Suprapubic skin (tissue), 4 donors: ENCODE measurements around the gene NARF. TPM values are rescaled to one million over a fixed set of nuclear protein-coding genes. Genes with fewer than 3 reads are reported as not detected.

Experiments
- DNase-seq, 2 donors: peaks; one replicate each; pipeline ENCODE4 v3.0.0-alpha.2; 2019; ENCODE audit warnings: low spot score in 2 of 2
- H3K27ac ChIP-seq: fragments of 200-600 bp; sonication (generic); one replicate; pipeline ENCODE4 v1.5.1; 2019
- H3K27me3 ChIP-seq: fragments of 200-600 bp; sonication (generic); one replicate; pipeline ENCODE4 v1.5.1; 2019
- H3K36me3 ChIP-seq: fragments of 200-600 bp; sonication (generic); one replicate; pipeline ENCODE4 v1.5.1; 2019
- H3K4me1 ChIP-seq: fragments of 200-600 bp; sonication (generic); one replicate; pipeline ENCODE4 v1.5.1; 2019
- H3K4me3 ChIP-seq: fragments of 200-600 bp; sonication (generic); one replicate; pipeline ENCODE4 v1.5.1; 2019; ENCODE audit warnings: mild to moderate bottlenecking
- H3K9me3 ChIP-seq: fragments of 200-600 bp; sonication (generic); one replicate; pipeline ENCODE4 v1.5.1; 2019
- EP300 ChIP-seq: sonication (generic); formaldehyde crosslinking; IDR thresholded peaks from one replicate; pipeline ENCODE4 v1.6.1; 2017; ENCODE audit warnings: antibody characterized with exemption
- POLR2A ChIP-seq, 2 donors: fragments of 450-650 bp; IDR thresholded peaks; one replicate each; pipeline ENCODE4 v1.6.1; 2017; ENCODE audit warnings: antibody characterized with exemption in 2 of 2, mild to moderate bottlenecking in 2 of 2, moderate library complexity in 2 of 2
- POLR2AphosphoS5 ChIP-seq, 3 donors: sonication (generic); formaldehyde crosslinking; IDR thresholded peaks; one replicate each; pipeline ENCODE4 v1.6.1; 2017; ENCODE audit warnings: antibody characterized with exemption in 3 of 3
- WGBS: methylation state at CpG from one replicate; pipeline ENCODE4 v1.1.5; 2018; 5-methylcytosine and 5-hydroxymethylcytosine counted together
- total RNA-seq, 4 donors: library from RNA; depleted of rRNA; stranded (reverse); fragments of >200 nt; gene quantifications; one replicate each; pipeline ENCODE4 v1.1.0, GENCODE V29; 2016
- TF ChIP-seq, protein P1 (sequence below), 2 donors: fragments of 200-600 bp in 1 of 2; fragments of 450-650 bp in 1 of 2; sonication (generic) in 1 of 2; IDR thresholded peaks; one replicate each; pipeline ENCODE4 v1.5.1; 2016 to 2019; ENCODE audit warnings: antibody characterized with exemption in 2 of 2, mild to moderate bottlenecking in 1 of 2, moderate library complexity in 1 of 2

Gene NARF
- total RNA-seq, 4 donors from 2014 or later, result 37.6 to 105 (median 44.7) TPM

DNA sequence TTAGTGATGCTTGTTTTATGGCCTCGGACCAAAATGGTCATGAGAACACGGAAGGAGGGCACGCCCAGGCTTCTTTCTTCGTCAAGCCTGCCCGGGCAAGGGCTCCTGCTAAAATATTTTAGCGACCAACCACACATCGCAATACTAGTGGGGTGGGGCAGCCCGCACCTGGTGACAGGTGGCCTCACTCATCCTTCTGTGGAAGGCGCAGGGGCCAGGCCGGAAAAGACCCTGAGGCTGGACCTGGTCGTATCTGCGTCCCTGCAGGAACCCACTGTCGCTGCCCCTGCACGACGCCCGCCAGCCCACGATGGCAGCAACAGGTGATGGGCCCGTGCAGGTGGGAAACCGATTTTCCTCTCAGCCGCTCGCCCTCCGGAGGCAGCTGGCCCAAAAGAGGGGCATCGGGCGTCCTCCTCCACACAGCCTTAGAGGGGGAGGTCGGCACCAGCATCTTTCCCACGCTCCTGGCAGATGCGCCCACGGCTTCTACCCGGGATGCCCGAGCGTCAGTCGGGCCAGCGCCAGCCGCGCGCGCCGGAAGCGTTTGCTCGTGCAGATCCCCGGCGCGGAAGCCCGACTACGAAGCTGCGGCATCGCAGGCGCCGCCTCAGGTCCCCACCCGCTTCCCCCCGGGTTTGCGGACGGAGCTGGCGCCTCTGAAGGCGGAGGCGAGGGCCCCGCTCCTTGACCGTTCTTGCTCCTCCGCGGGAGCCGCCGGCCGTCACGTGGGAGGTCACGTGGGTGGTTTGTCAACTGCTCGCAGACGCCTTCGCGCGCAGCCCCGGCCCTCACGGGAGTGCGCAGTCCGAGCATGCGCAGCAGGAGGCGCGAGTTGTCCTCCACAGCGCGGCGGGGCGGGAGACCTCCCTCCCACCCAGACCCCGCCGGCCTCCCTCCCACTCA lies 38.2 kb downstream of the NARF start:
- Histone ChIP-seq H3K4me1 (peaks cover 62% of the 10 kb centered on the region), H3K27ac (peak overlapping the region; percentile 95), H3K9me3 (no peaks in the 10 kb centered on the region), H3K4me3 (peak overlapping the region; percentile 73), H3K36me3 (no peaks in the 10 kb centered on the region), H3K27me3 (no peaks in the 10 kb centered on the region)
- TF ChIP-seq, protein P1, sequence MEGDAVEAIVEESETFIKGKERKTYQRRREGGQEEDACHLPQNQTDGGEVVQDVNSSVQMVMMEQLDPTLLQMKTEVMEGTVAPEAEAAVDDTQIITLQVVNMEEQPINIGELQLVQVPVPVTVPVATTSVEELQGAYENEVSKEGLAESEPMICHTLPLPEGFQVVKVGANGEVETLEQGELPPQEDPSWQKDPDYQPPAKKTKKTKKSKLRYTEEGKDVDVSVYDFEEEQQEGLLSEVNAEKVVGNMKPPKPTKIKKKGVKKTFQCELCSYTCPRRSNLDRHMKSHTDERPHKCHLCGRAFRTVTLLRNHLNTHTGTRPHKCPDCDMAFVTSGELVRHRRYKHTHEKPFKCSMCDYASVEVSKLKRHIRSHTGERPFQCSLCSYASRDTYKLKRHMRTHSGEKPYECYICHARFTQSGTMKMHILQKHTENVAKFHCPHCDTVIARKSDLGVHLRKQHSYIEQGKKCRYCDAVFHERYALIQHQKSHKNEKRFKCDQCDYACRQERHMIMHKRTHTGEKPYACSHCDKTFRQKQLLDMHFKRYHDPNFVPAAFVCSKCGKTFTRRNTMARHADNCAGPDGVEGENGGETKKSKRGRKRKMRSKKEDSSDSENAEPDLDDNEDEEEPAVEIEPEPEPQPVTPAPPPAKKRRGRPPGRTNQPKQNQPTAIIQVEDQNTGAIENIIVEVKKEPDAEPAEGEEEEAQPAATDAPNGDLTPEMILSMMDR (IDR thresholded peaks at IDR 0.05), result peak in 1 of 2 donors; percentile 4
- TF ChIP-seq EP300 (no peak), POLR2A (IDR thresholded peaks at IDR 0.05) (peak in 1 of 2 donors; percentile 43), POLR2AphosphoS5 (IDR thresholded peaks at IDR 0.05) (peak in 2 of 3 donors; percentile 77 to 78)
- 7% methylated on average over 9 of the region's 83 CpGs for WGBS
- peak; percentile 98 to 99 for DNase-seq

DNA sequence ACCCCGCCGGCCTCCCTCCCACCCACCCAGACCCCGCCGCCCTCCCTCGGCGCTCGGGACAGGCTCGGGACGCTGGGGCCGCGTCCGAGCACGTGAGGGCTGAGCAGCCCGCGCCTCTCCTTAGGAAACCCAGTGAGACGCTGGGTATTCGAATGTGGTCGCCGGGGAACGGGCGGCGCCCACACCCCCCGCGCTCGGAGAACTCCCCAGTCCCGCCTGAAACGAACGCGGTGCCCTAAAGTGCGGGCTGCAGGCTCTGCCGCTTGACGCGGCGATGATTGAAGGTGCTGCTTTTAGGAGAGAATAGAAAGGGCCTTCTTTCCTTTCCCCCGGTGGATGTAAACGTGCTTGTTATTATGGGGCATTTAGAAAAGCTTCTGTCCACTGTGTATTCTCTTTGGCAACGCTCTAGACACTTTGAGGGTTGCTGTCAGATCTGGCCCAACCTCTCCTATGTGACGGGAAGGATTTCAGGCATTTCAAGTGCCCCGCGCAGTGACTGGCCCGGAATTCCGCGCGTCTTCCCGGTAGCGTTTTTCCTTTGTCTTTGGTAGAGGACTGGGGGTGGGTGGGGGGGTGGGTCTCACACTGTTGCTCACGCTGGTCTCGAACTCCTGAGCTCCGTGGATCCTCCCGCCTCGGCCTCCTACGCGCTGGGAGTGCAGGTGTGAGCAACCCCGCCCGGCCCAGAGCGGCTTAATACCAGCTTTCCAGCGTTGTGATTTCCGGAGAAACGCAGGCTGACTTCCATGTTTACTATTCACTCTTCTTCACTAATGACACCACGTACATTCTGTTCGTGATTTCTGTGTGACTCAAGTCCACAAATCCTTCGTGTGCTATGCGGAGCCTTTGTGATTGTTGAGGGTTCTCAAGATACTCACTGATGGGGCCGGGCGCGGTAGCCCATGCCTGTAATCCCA lies 39.2 kb downstream of the NARF start:
- no peaks in the 10 kb centered on the region for H3K36me3 ChIP-seq
- peak overlapping the region; percentile 73 for H3K4me3 ChIP-seq
- H3K27me3 ChIP-seq, result no peaks in the 10 kb centered on the region
- H3K9me3 ChIP-seq, result no peaks in the 10 kb centered on the region
- peaks cover 71% of the 10 kb centered on the region for H3K4me1 ChIP-seq
- DNase-seq, result no peak
- 9% methylated on average over 48 of the region's 66 CpGs for WGBS
- H3K27ac ChIP-seq, result peak overlapping the region; percentile 95
- no peak for TF ChIP-seq EP300
- TF ChIP-seq POLR2A (IDR thresholded peaks at IDR 0.05), result no peak
- no peak for TF ChIP-seq POLR2AphosphoS5 (IDR thresholded peaks at IDR 0.05)
- TF ChIP-seq, protein P1 (IDR thresholded peaks at IDR 0.05), result no peak

DNA sequence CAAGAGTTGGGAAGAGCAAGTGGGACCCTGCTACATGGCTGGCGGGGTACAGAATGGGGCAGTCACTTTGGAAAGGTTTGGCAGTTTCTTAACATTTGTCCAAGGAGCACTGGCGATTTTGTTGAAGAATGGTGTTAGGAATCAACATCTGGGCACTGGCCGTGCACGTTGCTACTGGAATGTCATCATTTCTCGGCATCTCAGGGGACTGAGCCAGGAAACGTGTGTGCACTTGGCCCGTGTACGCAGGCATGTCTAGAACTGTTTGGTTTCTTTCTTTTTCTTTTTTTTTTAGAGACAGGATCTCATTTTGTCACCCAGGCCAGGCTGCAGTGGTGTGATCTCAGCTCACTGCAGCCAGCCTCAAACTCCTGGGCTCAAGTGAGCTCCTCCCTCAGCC lies 43.7 kb downstream of the NARF start:
- no peaks in the 10 kb centered on the region for H3K36me3 ChIP-seq
- H3K27ac ChIP-seq, result peak overlapping the region; percentile 41
- H3K27me3 ChIP-seq, result no peaks in the 10 kb centered on the region
- DNase-seq, result no peak
- H3K9me3 ChIP-seq, result no peaks in the 10 kb centered on the region
- H3K4me1 ChIP-seq, result peaks cover 30% of the 10 kb centered on the region
- H3K4me3 ChIP-seq, result no peak overlapping the region
- TF ChIP-seq POLR2AphosphoS5 (IDR thresholded peaks at IDR 0.05) (peak in 2 of 3 donors; percentile 73 to 76), EP300 (no peak)
- WGBS, result 28% methylated on average over 8 of the region's 8 CpGs

DNA sequence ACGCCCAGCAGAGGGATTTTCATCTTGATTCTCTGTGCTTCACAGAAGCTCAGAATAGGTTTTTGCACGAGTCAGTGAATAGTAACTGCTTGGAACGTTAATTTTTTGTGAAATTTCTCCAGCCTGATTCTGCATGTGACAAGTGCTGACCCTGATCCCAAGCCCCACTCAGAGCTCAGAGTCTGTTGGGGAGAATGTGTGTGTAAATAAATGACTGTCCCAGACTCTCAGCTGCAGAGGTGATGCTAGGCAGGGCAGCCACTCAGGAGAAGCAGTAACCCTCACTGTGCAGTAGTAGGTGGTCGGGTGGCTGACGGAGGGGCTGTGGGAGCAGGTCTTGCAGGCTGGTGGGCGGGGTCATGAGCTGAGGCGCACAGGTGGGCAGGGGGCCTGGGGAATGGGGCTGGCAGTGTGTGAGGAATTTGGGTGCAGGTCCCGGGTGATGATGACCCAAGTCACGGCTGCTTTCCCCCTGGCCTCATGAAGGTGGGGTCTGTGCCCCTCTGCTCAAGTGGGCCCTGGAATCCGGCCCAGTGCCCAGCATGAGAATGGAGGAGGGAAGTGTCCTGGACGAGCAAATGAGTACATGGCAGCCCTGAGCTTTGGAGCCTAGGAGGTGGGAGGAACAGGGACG lies 44.7 kb downstream of the NARF start:
- no peak overlapping the region for H3K27ac ChIP-seq
- no peaks in the 10 kb centered on the region for H3K27me3 ChIP-seq
- TF ChIP-seq POLR2A (IDR thresholded peaks at IDR 0.05), result no peak
- TF ChIP-seq POLR2AphosphoS5 (IDR thresholded peaks at IDR 0.05), result no peak
- TF ChIP-seq, protein P1 (IDR thresholded peaks at IDR 0.05), result no peak
- TF ChIP-seq EP300, result no peak
- peaks cover 22% of the 10 kb centered on the region for H3K4me1 ChIP-seq
- no peak overlapping the region for H3K4me3 ChIP-seq
- 79% methylated on average over 12 of the region's 12 CpGs for WGBS
- H3K9me3 ChIP-seq, result no peaks in the 10 kb centered on the region
- H3K36me3 ChIP-seq, result no peaks in the 10 kb centered on the region
- no peak for DNase-seq

- H3K4me3 ChIP-seq, result no peak overlapping the region
- no peak for DNase-seq
- H3K9me3 ChIP-seq, result no peaks in the 10 kb centered on the region
- TF ChIP-seq, protein P1 (IDR thresholded peaks at IDR 0.05), result no peak
- TF ChIP-seq POLR2A (IDR thresholded peaks at IDR 0.05) (no peak), EP300 (no peak)
- peaks cover 17% of the 10 kb centered on the region for H3K4me1 ChIP-seq
- no peaks in the 10 kb centered on the region for H3K36me3 ChIP-seq
- H3K27me3 ChIP-seq, result no peaks in the 10 kb centered on the region
- no peak overlapping the region for H3K27ac ChIP-seq
- 85% methylated on average over 13 of the region's 21 CpGs for WGBS
These were observed 45.3 kb downstream of the NARF start for GRCh38 chr17:82503728-82504308.
